Measurements from ENCODE around the gene XYLT1. TPM values are rescaled to one million over a fixed set of nuclear protein-coding genes. Genes with fewer than 3 reads are reported as not detected.

Gene XYLT1
- total RNA-seq, 3 donors from 2014 or later: 23.1 to 44.0 (median 34.1) TPM

DNA sequence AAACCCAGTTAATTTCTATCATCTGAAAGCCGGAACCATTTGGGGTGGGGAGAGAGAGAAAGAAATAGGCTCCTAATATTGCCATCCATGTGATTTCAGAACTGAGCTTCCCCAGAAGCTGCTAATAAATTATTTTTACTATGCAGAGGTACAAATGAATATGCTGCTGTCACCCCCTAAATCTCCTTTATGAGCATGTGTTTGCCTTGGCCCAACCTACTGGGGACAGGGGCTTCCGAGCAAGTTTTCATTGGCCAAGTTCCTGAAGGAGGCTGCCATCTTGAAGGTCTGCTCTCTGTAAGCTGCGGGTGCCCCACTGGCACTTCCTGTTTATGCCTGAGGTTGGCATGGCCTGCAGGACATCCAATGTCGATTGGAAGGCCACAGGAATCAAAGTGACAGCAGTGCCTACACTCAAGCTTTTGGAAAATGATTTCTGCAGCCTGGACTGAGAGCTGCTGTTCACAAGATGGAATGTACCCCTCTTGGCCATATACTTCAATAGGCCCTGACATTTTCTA is 194.7 kb downstream of the XYLT1 start:
- Histone ChIP-seq H3K4me1 (ENCODE audit: low read depth) (peaks cover 46% of the 10 kb centered on the region), H3K9me3 (no peaks in the 10 kb centered on the region), H3K4me3 (no peak overlapping the region), H3K36me3 (ENCODE audit: low read depth) (no peaks in the 10 kb centered on the region)
- ATAC-seq (no peak), DNase-seq (no peak)
- TF ChIP-seq, protein P1, sequence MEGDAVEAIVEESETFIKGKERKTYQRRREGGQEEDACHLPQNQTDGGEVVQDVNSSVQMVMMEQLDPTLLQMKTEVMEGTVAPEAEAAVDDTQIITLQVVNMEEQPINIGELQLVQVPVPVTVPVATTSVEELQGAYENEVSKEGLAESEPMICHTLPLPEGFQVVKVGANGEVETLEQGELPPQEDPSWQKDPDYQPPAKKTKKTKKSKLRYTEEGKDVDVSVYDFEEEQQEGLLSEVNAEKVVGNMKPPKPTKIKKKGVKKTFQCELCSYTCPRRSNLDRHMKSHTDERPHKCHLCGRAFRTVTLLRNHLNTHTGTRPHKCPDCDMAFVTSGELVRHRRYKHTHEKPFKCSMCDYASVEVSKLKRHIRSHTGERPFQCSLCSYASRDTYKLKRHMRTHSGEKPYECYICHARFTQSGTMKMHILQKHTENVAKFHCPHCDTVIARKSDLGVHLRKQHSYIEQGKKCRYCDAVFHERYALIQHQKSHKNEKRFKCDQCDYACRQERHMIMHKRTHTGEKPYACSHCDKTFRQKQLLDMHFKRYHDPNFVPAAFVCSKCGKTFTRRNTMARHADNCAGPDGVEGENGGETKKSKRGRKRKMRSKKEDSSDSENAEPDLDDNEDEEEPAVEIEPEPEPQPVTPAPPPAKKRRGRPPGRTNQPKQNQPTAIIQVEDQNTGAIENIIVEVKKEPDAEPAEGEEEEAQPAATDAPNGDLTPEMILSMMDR (IDR thresholded peaks at IDR 0.05): no peak
- intact Hi-C loops (cut with DNase I, micrococcal nuclease): no loop called here

DNA sequence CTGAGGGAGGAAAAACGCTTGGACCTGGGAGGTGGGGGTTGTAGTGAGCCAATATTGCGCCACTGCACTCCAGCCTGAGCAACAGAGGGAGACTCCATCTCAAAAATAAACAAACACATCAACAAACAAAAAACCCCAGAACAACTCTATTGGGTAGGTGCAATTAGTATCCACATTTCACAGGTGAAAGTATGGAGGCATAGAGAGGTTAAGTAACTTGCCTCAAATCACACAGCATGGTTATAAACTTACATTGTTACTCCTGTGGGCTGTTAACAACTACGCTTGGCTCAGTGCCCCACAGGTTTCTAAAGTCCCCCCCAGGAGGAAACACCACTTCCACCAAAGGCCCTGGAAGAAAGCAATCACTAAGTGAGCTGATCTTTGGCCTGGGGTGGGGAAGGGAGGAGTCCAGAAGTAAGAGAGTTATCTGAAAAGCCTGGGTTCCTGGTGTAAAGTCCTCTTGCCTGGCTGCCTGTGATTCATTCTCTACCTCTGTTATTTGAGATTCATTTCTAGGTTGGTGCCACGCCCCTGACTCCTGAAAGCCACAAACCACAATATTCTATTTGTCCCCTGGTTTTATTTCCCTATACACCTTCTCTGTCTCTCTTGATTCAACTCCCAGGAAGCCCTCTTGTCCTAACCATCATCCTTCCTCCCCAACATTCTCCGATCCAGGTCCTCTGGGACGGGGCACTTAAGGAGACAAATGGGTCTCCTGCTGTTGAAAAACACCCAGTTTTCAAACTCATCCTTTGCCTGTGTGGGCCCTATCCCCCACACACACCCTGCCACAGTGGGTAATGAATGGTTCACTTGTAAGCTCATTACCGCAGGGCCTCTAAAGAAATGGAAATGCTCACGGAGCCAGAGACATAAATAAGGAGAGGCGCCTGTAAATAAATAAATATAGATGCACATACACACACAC is 195.4 kb downstream of the XYLT1 start:
- DNase-seq (peak; percentile 69 to 96 (median 79)), ATAC-seq (peak; percentile 88)
- Histone ChIP-seq H3K9me3 (no peaks in the 10 kb centered on the region), H3K4me3 (no peak overlapping the region), H3K36me3 (ENCODE audit: low read depth) (no peaks in the 10 kb centered on the region), H3K4me1 (ENCODE audit: low read depth) (peaks cover 52% of the 10 kb centered on the region)
- intact Hi-C loops (cut with DNase I, micrococcal nuclease): no loop called here
- TF ChIP-seq, protein P1 (IDR thresholded peaks at IDR 0.05): no peak

DNA sequence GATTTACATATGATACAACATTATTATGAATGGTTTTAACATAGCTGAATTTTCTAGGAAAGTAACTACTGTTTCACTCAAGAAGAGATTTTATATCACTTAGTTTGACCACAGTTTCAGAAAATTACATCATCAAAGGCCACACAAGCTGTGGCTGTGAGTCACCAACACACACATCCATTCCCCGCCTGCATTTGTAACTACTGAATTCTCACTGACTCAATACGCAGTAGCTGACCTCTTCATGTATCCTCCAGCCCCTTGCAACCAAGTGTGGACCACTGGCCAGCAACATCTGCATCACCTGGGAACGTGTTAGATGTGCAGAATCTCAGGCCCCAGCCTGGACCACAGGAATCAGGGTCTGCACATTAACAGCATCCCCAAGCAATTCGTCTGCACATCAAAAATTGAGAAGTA is 197.6 kb downstream of the XYLT1 start:
- H3K4me1 ChIP-seq (ENCODE audit: low read depth): peaks cover 63% of the 10 kb centered on the region
- intact Hi-C loops (cut with DNase I, micrococcal nuclease): loop anchor here in 1 of 2 donors (5.0 kb wide), 1 partner anchor 119 kb away; no protein-coding TSS in a partner anchor
- DNase-seq: no peak
- TF ChIP-seq, protein P1 (IDR thresholded peaks at IDR 0.05): no peak
- no peaks in the 10 kb centered on the region for H3K36me3 ChIP-seq (ENCODE audit: low read depth)
- peak; percentile 14 for ATAC-seq
- no peak overlapping the region for H3K4me3 ChIP-seq
- H3K9me3 ChIP-seq: no peaks in the 10 kb centered on the region

DNA sequence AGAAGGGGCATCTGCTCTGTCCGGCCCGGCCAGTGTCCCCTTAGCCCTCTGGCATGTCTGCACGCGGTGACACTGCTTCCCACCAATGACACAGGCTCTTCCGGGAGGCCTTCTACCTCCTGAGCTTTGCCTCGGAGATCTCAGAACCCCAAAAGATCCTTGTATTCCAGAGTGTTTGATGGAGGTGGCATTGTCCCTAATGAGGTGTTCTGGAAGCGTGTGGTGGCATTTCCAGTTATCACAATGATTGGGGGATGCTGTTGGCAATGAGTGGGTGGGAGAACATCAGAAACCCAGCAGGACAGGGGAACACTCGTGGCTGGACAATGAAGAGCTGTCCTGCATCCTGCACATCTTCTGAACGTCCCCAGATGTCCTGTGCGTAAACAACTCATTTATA is 198.0 kb downstream of the XYLT1 start:
- Histone ChIP-seq H3K4me1 (ENCODE audit: low read depth) (peaks cover 65% of the 10 kb centered on the region), H3K9me3 (no peaks in the 10 kb centered on the region), H3K36me3 (ENCODE audit: low read depth) (no peaks in the 10 kb centered on the region), H3K4me3 (no peak overlapping the region)
- ATAC-seq (no peak), DNase-seq (no peak)
- intact Hi-C loops (cut with DNase I, micrococcal nuclease): loop anchor here in 1 of 2 donors (5.0 kb wide), 1 partner anchor 120 kb away; no protein-coding TSS in a partner anchor
- TF ChIP-seq, protein P1 (IDR thresholded peaks at IDR 0.05): no peak

DNA sequence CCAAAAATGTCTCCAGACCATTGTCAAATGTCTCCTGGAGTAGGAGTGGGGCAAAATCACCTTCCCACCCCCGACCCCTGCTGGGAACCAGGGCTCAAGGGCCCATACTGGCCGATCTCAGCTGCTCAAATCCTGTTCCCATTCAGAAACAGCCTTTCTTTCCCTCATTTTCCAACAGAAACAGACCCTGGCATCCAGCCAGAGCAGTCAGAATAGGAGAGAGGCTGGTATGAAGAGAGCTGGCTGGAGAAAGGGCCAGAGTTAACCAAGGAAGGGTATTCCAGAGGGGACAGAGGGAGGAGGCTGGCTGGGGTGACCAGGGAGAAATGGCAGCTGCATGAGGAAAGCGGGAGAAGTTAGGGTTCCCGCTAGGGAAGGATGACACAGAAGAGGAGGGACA is 199.1 kb downstream of the XYLT1 start:
- H3K36me3 ChIP-seq (ENCODE audit: low read depth): no peaks in the 10 kb centered on the region
- no peaks in the 10 kb centered on the region for H3K9me3 ChIP-seq
- TF ChIP-seq, protein P1 (IDR thresholded peaks at IDR 0.05): no peak
- DNase-seq (peak in 1 of 3 donors; percentile 65), ATAC-seq (no peak)
- H3K4me3 ChIP-seq: no peak overlapping the region
- intact Hi-C loops (cut with DNase I, micrococcal nuclease): loop anchor here in 1 of 2 donors (5.0 kb wide), 1 partner anchor 121 kb away; no protein-coding TSS in a partner anchor
- peaks cover 58% of the 10 kb centered on the region for H3K4me1 ChIP-seq (ENCODE audit: low read depth)
